Ascending aorta (tissue), 2 donors: ENCODE results near the gene CLEC6A. TPM values are rescaled to one million over a fixed set of nuclear protein-coding genes. Genes with fewer than 3 reads are reported as not detected.

ENCODE experiments used
- DNase-seq, 2 donors: peaks; one replicate each; pipeline ENCODE4 v3.0.0-alpha.2; 2019; ENCODE audit warnings: low spot score in 2 of 2
- H3K27ac ChIP-seq, 2 donors: fragments of 200-600 bp; sonication (generic); one replicate each; pipeline ENCODE4 v1.5.1; 2016 to 2017; ENCODE audit warnings: mild to moderate bottlenecking in 1 of 2
- H3K27me3 ChIP-seq: fragments of 200-600 bp; sonication (generic); one replicate; pipeline ENCODE4 v1.5.1; 2017
- H3K36me3 ChIP-seq, 2 donors: fragments of 200-600 bp; sonication (generic); one replicate each; pipeline ENCODE4 v1.5.1; 2016
- H3K4me1 ChIP-seq, 2 donors: fragments of 200-600 bp; sonication (generic); one replicate each; pipeline ENCODE4 v1.5.1; 2016 to 2017; ENCODE audit warnings: mild to moderate bottlenecking in 1 of 2
- H3K4me3 ChIP-seq, 2 donors: fragments of 200-600 bp; sonication (generic); one replicate each; pipeline ENCODE4 v1.5.1; 2016 to 2017; ENCODE audit warnings: mild to moderate bottlenecking in 1 of 2
- H3K9me3 ChIP-seq, 2 donors: fragments of 200-600 bp; sonication (generic); one replicate each; pipeline ENCODE4 v1.5.1; 2016
- intact Hi-C: fragments of 100-400 bp; cut with DNase I; formaldehyde crosslinking; loops from one replicate; pipeline ENCODE4 v1.15.1; 2023
- total RNA-seq: library from RNA; depleted of rRNA; stranded (reverse); fragments of >200 nt; gene quantifications from one replicate; pipeline ENCODE4 v1.1.0, GENCODE V29; 2016
- TF ChIP-seq, protein P1 (sequence below), 3 experiments: fragments of 200-600 bp in 2 of 3; fragments of 450-650 bp in 1 of 3; sonication (generic) in 2 of 3; IDR thresholded peaks; one replicate each; pipeline ENCODE4 v1.5.1; 2016 to 2019; ENCODE audit warnings: antibody characterized with exemption in 3 of 3, mild to moderate bottlenecking in 1 of 3, moderate library complexity in 1 of 3

The CLEC6A gene
- total RNA-seq, 1 donor from 2014 or later = not detected

DNA sequence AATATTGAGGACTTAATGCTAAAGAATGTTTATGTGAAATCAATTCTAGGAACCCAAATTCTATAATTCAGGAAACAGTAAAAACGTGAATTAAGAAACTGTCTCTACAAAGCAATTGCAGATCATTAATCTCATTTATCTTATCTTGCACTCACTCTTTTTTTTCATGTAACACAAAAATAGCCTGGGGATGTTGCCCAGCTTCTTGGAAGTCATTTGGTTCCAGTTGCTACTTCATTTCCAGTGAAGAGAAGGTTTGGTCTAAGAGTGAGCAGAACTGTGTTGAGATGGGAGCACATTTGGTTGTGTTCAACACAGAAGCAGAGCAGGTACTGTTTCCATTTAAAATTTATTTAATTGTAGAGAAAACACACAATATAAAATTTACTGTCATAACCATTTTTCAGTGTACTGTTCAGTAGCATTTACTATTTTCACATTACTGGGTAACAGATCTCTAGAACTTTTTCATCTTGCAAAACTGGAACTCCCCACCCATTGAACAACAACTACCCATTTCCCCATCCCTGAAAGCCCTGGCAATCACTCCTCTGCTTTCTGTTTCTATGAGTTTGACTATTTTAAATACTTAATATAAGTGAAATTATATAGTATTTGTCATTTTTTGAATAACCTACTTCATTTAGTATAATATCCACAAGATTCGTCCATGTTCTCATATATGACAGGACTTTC lies 9.7 kb downstream of the CLEC6A start:
- Histone ChIP-seq H3K27me3 (no peaks in the 10 kb centered on the region), H3K27ac (no peak overlapping the region), H3K4me3 (no peak overlapping the region), H3K4me1 (no peaks in the 10 kb centered on the region), H3K36me3 (no peaks in the 10 kb centered on the region), H3K9me3 (no peaks in the 10 kb centered on the region)
- TF ChIP-seq, protein P1, sequence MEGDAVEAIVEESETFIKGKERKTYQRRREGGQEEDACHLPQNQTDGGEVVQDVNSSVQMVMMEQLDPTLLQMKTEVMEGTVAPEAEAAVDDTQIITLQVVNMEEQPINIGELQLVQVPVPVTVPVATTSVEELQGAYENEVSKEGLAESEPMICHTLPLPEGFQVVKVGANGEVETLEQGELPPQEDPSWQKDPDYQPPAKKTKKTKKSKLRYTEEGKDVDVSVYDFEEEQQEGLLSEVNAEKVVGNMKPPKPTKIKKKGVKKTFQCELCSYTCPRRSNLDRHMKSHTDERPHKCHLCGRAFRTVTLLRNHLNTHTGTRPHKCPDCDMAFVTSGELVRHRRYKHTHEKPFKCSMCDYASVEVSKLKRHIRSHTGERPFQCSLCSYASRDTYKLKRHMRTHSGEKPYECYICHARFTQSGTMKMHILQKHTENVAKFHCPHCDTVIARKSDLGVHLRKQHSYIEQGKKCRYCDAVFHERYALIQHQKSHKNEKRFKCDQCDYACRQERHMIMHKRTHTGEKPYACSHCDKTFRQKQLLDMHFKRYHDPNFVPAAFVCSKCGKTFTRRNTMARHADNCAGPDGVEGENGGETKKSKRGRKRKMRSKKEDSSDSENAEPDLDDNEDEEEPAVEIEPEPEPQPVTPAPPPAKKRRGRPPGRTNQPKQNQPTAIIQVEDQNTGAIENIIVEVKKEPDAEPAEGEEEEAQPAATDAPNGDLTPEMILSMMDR (IDR thresholded peaks at IDR 0.05) = no peak
- DNase-seq = no peak
- intact Hi-C loops = no loop called here

DNA sequence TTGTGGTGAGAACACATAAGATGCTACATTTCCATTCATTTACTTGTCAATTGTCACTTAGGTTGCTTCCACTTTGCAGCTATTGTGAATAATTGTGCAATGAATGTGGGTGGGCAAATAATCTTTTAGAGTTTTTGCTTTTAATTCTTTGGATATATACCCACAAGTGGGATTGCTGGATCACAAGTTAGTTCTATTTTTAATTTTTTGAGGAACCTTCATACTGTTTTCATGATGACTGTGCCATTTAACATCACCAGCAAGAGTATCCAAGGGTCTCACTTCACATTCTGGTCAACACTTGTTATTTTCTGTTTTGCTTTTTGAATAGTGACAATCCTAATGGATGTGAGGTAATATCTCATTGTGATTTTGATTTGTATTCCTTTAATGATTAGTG lies 10.5 kb downstream of the CLEC6A start:
- TF ChIP-seq, protein P1 (IDR thresholded peaks at IDR 0.05) = no peak

DNA sequence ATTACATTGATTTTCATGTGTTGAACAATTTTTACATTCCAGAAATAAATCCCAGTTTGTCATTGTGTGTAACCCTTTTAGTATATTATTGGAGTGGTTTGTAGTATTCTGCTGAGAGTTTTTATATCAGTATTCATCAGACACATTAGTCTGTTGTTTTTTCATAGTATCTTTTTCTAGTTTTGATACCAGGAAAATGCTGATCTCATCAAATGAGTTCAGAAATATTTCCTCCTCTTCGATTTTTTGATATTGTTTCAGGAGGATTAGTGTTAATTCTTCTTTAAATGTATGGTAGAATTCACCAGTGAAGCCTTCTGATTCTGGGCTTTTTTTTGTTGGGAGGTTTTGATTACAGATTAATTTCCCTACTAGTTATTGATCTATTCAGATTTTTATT lies 15.3 kb downstream of the CLEC6A start:
- TF ChIP-seq, protein P1 (IDR thresholded peaks at IDR 0.05) = no peak
- Histone ChIP-seq H3K9me3 (no peaks in the 10 kb centered on the region), H3K4me3 (no peak overlapping the region), H3K4me1 (no peaks in the 10 kb centered on the region), H3K27me3 (no peaks in the 10 kb centered on the region), H3K36me3 (no peaks in the 10 kb centered on the region), H3K27ac (no peak overlapping the region)
- no peak for DNase-seq
- intact Hi-C loops = no loop called here

More for the DNA sequence above, 10.5 kb downstream of the CLEC6A start:
- Histone ChIP-seq H3K4me3 (no peak overlapping the region), H3K27me3 (no peaks in the 10 kb centered on the region), H3K9me3 (no peaks in the 10 kb centered on the region), H3K36me3 (no peaks in the 10 kb centered on the region), H3K4me1 (no peaks in the 10 kb centered on the region), H3K27ac (no peak overlapping the region)
- DNase-seq = no peak
- intact Hi-C loops = no loop called here

DNA sequence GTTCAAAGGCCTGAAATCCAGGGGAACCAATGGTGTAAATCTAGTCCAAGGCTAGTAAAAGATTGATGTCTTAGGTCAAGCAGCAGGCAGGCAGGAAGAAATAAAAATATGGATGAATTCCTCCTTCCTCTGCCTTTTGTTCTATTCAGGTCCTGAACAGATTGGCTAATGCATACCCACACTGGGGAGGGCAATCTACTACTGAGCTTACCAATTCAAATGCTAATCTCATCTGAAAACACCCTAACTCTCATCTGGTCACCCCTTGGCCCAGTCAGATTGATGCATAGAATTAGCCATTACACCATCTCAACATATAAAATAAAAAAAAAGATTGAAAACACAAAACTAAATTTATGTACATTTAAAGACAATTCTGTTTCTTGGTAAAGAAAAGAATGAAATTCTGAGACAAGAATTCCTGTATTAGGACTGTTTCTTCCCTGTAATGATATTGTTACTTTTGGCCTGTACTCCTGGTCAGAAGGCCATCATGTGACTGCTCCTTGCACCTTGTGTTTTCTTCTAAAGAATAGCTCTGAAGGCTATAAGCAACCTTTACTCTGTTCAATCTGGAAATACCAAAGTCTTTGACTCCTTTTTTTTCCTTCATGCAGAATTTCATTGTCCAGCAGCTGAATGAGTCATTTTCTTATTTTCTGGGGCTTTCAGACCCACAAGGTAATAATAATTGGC lies 19.9 kb downstream of the CLEC6A start:
- Histone ChIP-seq H3K36me3 (no peaks in the 10 kb centered on the region), H3K4me1 (no peaks in the 10 kb centered on the region), H3K27ac (no peak overlapping the region), H3K27me3 (no peaks in the 10 kb centered on the region), H3K4me3 (no peak overlapping the region), H3K9me3 (no peaks in the 10 kb centered on the region)
- intact Hi-C loops = no loop called here
- no peak for DNase-seq
- TF ChIP-seq, protein P1 (IDR thresholded peaks at IDR 0.05) = no peak

DNA sequence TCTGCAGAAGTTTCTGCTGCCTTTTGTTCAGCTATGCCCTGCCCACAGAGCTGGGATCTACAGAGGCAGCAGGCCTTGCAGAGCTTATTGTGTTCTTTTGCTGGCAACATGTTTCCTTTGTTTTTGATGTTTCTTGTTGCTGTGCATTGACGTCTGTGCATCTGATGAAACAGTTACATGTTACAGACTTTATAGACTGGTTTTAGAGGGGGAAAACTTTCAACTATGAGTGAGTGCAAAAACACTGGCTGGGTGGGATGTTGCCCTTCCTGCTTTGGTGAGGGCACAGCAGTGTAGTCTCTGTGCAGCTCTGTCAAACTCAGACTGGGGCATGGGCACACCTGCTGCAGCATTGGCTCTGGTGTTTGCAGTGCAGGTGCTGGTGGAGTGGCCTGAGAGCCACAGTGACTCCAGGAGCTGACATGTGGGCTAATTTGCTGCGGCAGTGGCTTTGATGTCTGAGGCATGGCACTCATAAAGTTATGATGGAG lies 26.9 kb downstream of the CLEC6A start:
- H3K4me1 ChIP-seq = no peaks in the 10 kb centered on the region
- H3K4me3 ChIP-seq = no peak overlapping the region
- H3K36me3 ChIP-seq = no peaks in the 10 kb centered on the region
- no peaks in the 10 kb centered on the region for H3K9me3 ChIP-seq
- no peak overlapping the region for H3K27ac ChIP-seq
- H3K27me3 ChIP-seq = no peaks in the 10 kb centered on the region
- DNase-seq = no peak
- TF ChIP-seq, protein P1 (IDR thresholded peaks at IDR 0.05) = no peak
- intact Hi-C loops = no loop called here
